Colonic mucosa (tissue), 4 donors: Measurements from ENCODE around the gene ATP13A2. TPM values are rescaled to one million over a fixed set of nuclear protein-coding genes. Genes with fewer than 3 reads are reported as not detected.
"Not testable (repeated sequence)": the region's sequence is repeated elsewhere in the genome, so short reads cannot be mapped to it uniquely, and the experiment has no call there.

Experiments used
- DNase-seq: peaks from one replicate; pipeline ENCODE4 v3.0.0-alpha.2; 2020
- H3K27ac ChIP-seq: fragments of 200-600 bp; one replicate; pipeline ENCODE4 v1.8.0; 2021
- H3K27me3 ChIP-seq: fragments of 200-600 bp; one replicate; pipeline ENCODE4 v1.8.0; 2021
- H3K36me3 ChIP-seq: fragments of 200-600 bp; one replicate; pipeline ENCODE4 v1.8.0; 2021
- H3K4me1 ChIP-seq: fragments of 200-600 bp; one replicate; pipeline ENCODE4 v1.8.0; 2021; ENCODE audit warnings: mild to moderate bottlenecking
- H3K4me3 ChIP-seq: fragments of 200-600 bp; one replicate; pipeline ENCODE4 v1.8.0; 2021
- H3K9ac ChIP-seq, 2 donors: one replicate each; pipeline ENCODE4 v1.7.0; 2013; ENCODE audit warnings: control low read depth in 2 of 2, low read depth in 2 of 2, low read length in 2 of 2
- H3K9me3 ChIP-seq: fragments of 200-600 bp; one replicate; pipeline ENCODE4 v1.8.0; 2021
- intact Hi-C: fragments of 100-400 bp; cut with DNase I; formaldehyde crosslinking; loops from one replicate; pipeline ENCODE4 v1.14.1; 2022
- total RNA-seq, 2 donors: library from RNA; stranded (reverse); fragmentation: NEBNext Ultra II Directional in 1 of 2; extraction: Animal tissue kit (Norgen Biotek cat#: 25700) in 1 of 2; gene quantifications; one replicate each; pipeline ENCODE4 v1.2.1, GENCODE V29; 2021
- TF ChIP-seq, protein P1 (sequence below): fragments of 200-600 bp; IDR thresholded peaks from one replicate; pipeline ENCODE4 v1.8.0; 2022; ENCODE audit warnings: antibody characterized with exemption, mild to moderate bottlenecking
- donor health status: healthy.
- donor health status: DM: no; HTN: no; CAD: no.
- donor health status: DM: no; HTN: no; CAD: no.

The ATP13A2 gene
- total RNA-seq, 2 donors from 2014 or later: 55.3 to 111 TPM

DNA sequence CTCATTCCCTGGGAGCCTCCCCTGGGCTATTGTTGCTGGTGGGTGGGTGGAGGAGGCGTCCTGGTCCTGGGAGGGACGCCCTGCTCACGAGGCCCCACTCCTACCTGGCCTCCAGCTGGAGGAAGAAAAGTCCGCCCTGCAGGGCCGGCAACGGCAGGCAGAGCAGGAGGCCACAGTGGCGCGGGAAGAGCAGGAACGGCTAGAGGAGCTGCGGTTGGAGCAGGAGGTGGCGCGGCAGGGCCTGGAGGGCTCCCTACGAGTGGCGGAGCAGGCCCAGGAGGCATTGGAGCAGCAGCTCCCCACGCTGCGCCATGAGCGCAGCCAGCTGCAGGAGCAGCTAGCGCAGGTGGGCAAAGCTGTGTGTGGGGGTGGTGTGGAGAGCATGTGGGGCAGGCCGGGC is 65.1 kb downstream of the ATP13A2 start:
- Histone ChIP-seq H3K4me1 (no peaks in the 10 kb centered on the region), H3K4me3 (no peak overlapping the region), H3K9me3 (no peaks in the 10 kb centered on the region), H3K9ac (no peak overlapping the region), H3K36me3 (no peaks in the 10 kb centered on the region), H3K27ac (no peak overlapping the region), H3K27me3 (no peaks in the 10 kb centered on the region)
- intact Hi-C loops: no loop called here
- DNase-seq: no peak
- TF ChIP-seq, protein P1, sequence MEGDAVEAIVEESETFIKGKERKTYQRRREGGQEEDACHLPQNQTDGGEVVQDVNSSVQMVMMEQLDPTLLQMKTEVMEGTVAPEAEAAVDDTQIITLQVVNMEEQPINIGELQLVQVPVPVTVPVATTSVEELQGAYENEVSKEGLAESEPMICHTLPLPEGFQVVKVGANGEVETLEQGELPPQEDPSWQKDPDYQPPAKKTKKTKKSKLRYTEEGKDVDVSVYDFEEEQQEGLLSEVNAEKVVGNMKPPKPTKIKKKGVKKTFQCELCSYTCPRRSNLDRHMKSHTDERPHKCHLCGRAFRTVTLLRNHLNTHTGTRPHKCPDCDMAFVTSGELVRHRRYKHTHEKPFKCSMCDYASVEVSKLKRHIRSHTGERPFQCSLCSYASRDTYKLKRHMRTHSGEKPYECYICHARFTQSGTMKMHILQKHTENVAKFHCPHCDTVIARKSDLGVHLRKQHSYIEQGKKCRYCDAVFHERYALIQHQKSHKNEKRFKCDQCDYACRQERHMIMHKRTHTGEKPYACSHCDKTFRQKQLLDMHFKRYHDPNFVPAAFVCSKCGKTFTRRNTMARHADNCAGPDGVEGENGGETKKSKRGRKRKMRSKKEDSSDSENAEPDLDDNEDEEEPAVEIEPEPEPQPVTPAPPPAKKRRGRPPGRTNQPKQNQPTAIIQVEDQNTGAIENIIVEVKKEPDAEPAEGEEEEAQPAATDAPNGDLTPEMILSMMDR: no peak

DNA sequence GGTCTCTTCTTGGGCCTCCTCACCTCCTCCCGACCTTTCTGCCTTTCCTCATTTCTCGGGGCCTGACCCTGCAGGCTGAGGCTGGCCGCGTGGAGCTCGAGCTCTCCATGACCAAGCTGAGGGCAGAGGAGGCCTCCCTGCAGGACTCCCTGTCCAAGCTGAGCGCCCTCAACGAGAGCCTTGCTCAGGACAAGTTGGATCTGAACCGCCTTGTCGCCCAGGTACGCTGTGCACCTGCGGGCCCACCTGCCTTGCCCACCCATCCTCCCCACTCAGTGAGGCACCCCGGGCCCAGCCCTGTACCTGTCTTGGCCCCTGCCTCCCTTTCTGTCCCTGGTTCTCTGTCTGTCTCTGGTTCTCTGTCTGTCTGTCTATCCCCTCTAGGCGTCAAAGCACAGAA is 65.5 kb downstream of the ATP13A2 start:
- H3K27ac ChIP-seq, intact Hi-C loops, H3K9me3 ChIP-seq, H3K9ac ChIP-seq, H3K4me1 ChIP-seq, H3K36me3 ChIP-seq, DNase-seq, H3K27me3 ChIP-seq, H3K4me3 ChIP-seq: not testable (repeated sequence)

DNA sequence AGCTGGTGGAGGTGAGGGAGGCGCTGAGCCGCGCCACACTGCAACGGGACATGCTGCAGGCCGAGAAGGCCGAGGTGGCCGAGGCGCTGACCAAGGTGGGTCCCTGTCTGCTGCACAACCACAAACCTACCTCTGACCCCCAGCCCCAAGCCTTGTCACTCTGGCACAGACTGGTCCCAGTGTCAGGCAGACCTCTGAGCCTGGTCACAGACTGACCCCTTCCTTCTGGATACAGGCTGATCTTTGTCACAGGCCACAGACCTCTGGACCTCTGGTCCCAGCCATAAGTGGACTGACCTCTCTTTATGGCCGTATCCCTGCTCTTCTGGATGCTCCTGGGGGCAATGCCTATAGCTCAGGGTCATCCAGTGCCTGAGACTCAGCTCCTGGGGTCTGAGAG is 66.2 kb downstream of the ATP13A2 start:
- DNase-seq, H3K36me3 ChIP-seq, H3K4me1 ChIP-seq, H3K9me3 ChIP-seq, H3K9ac ChIP-seq, H3K27me3 ChIP-seq, H3K27ac ChIP-seq, intact Hi-C loops, H3K4me3 ChIP-seq: not testable (repeated sequence)

DNA sequence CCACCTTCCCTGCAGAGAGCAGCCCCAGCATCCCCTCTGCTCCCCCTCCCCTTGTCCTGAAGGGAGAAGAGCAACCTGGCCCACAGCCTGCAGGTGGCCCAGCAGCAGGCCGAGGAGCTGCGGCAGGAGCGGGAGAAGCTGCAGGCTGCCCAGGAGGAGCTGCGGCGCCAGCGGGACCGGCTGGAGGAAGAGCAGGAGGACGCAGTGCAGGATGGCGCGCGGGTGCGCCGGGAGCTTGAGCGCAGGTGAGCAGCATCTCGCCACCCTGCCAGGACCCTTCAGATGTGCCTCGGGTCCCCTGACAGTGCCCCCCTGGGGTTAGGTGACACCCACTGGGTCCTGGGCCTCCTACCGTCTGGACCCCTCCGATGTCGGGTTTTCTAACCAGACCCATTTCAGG is 67.7 kb downstream of the ATP13A2 start:
- DNase-seq: no peak
- TF ChIP-seq, protein P1: no peak
- no peaks in the 10 kb centered on the region for H3K9me3 ChIP-seq
- H3K4me1 ChIP-seq: no peaks in the 10 kb centered on the region
- H3K4me3 ChIP-seq: no peak overlapping the region
- intact Hi-C loops: no loop called here
- H3K27me3 ChIP-seq: no peaks in the 10 kb centered on the region
- H3K27ac ChIP-seq: no peak overlapping the region
- H3K9ac ChIP-seq: no peak overlapping the region
- no peaks in the 10 kb centered on the region for H3K36me3 ChIP-seq

DNA sequence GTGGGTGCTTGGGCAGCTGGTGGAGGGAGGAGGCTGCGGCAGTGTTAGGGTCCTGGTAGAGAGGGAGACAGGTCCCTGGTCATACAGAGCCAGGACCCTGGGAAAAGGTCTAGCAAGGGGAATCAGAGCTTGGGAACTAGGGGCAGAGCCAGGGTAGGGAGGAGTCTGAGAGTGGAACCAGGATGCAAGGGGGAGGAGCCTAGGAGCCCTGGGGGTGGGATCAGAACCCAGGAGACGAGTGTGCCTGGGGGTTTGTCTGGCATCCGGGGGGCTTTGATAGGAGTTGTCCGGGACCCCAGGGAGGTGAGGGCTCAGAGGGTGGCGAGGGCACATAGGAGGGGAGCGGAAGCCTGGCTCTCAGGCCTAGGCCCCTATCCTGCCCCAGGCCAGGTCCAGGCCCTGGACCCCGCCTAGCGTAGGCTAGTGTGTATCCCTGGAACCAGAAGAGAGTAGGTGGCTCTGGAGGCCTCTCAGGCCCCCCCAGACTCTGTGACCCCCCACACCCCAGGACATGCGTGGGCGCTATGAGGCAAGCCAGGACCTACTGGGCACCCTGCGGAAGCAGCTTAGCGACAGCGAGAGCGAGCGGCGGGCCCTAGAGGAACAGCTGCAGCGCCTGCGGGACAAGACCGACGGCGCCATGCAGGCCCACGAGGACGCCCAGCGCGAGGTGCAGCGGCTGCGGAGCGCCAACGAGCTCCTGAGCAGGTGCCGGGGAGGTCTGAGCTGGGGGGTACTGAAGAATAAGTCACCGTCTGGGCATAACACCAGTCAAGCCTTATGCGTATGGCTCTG is 72.1 kb downstream of the ATP13A2 start:
- H3K4me3 ChIP-seq, H3K36me3 ChIP-seq, H3K27ac ChIP-seq, H3K4me1 ChIP-seq, H3K9ac ChIP-seq, H3K9me3 ChIP-seq, DNase-seq, intact Hi-C loops, H3K27me3 ChIP-seq: not testable (repeated sequence)

DNA sequence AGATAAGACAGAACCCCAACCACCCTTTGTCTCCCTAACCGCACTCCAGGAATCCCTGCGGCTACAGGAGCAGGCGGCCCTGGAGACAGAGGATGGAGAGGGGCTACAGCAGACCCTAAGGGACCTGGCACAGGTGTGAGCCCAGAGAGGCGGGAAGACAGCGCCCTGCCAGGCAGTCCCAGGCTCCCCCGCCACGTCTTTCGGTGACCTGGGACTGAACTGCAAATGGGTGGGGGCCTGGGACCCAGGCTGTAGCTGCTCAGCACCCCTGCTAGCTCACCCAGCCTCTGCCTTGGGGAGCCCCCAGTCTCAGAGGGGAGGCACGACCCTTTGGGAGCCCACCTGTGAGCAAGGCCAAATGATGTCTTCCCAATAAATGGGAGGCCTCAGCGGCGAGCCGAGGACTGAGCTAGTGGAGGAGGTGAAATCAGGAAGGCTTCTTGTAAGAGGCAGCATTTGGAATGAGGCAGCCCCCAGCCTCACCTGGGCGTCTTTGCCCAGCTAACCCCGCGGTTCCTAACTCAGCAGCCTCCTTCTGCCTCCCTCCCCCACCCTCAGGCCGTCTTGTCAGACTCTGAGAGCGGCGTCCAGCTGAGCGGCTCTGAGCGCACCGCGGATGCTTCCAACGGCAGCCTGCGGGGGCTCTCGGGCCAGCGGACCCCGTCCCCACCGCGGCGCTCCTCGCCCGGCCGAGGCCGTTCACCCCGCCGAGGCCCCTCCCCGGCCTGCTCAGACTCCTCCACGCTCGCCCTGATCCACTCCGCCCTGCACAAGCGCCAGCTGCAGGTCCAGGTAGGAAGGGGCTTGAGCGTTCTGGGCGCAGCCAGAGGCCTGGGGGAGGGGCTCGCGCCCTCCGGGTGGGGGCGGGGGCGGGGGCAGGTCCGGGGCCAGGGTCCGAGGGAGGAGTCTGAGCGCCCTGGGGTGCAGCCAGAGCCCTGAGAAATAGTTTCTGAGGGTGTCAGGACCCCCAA is 73.1 kb downstream of the ATP13A2 start:
- Histone ChIP-seq H3K36me3 (no peaks in the 10 kb centered on the region), H3K9me3 (no peaks in the 10 kb centered on the region), H3K9ac (no peak overlapping the region), H3K4me1 (no peaks in the 10 kb centered on the region), H3K4me3 (no peak overlapping the region), H3K27me3 (no peaks in the 10 kb centered on the region), H3K27ac (no peak overlapping the region)
- TF ChIP-seq, protein P1: no peak
- no peak for DNase-seq
- intact Hi-C loops: no loop called here

DNA sequence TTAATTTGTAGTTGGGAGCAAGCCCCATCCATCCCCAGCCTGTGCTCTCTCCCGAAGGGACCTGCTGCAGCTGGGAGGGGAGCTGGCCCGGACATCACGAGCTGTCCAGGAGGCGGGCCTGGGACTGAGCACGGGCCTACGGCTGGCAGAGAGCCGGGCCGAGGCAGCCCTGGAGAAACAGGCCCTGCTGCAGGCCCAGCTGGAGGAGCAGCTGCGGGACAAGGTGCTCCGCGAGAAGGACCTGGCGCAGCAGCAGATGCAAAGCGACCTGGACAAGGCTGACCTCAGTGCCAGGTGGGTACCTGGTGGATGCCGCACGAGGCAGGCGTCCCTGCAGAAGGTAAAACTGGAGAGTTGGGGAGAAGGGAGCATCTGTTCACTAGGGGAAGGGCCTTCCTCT is 75.1 kb downstream of the ATP13A2 start:
- H3K4me1 ChIP-seq, H3K27me3 ChIP-seq, H3K4me3 ChIP-seq, H3K9me3 ChIP-seq, H3K36me3 ChIP-seq, DNase-seq, H3K9ac ChIP-seq, intact Hi-C loops, H3K27ac ChIP-seq: not testable (repeated sequence)

Other genes with a start within 250 kb of the ATP13A2 start
- 1,000 to 10,000 TPM; 1,159 to 2,517 TPM for gene RNU1-2, start 115.9 kb downstream of the ATP13A2 start, total RNA-seq
- 10 to 100 TPM in 1 of 2 donors, 1 to 10 TPM in 1; 6.9 to 21.6 TPM for gene CROCC, start 90.0 kb downstream of the ATP13A2 start, total RNA-seq
- gene MFAP2, start 31.3 kb downstream of the ATP13A2 start, total RNA-seq: 1 to 10 TPM; 1.4 to 6.0 TPM
- 100 to 1,000 TPM; 208 to 229 TPM for gene SDHB, start 42.1 kb upstream of the ATP13A2 start, total RNA-seq
- gene PADI2, start 107.5 kb upstream of the ATP13A2 start, total RNA-seq: 100 to 1,000 TPM; 177 to 211 TPM
- under 1 TPM; 0.47 to 0.50 TPM for gene PADI1, start 193.2 kb upstream of the ATP13A2 start, total RNA-seq
- gene PADI3, start 237.2 kb upstream of the ATP13A2 start, total RNA-seq: under 1 TPM in 1 of 2 donors, not detected in 1; 0.13 TPM